ENCODE data around the gene CDKN1C. TPM values are rescaled to one million over a fixed set of nuclear protein-coding genes. Genes with fewer than 3 reads are reported as not detected.

CDKN1C gene
- total and polyA plus RNA-seq, 2 experiments from 2014 or later: 0.38 to 0.43 TPM

DNA sequence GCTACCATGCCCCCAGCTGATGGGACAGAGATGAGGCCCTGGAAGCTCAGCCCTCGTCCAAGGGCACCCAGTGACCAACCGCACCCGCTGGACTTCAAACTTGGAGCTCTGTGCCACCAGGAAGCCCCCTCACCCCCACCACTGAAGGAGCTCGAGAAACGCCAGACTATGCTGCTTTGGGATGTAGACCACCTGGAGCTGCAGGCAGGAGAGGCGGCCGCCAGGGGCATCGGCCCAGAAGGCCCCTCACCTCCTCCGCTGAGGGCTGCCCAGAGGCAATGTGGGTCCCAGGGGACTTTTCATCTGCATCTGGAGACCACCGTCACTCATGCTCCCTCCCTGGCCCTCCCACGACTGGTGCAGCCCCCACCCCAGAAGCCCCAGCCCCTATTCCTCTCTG, 28.3 kb downstream of the CDKN1C start:
- Histone ChIP-seq H3K27me3 (replicated peaks; ENCODE audit: insufficient read depth) (peaks cover 5% of the 10 kb centered on the region; the same call in 1 of the 2 replicates), H3K36me3 (ENCODE audit: low read depth) (no peaks in the 10 kb centered on the region), H3K4me3 (no peak overlapping the region), H3K9me3 (ENCODE audit: low read depth) (no peaks in the 10 kb centered on the region), H3F3A (ENCODE audit: insufficient read depth) (no peaks in the 10 kb centered on the region), H3K4me1 (ENCODE audit: insufficient read depth) (no peaks in the 10 kb centered on the region), H3K9me2 (ENCODE audit: insufficient read depth) (no peaks in the 10 kb centered on the region), H3K79me2 (ENCODE audit: insufficient read depth) (no peaks in the 10 kb centered on the region), H2AFZ (no peak overlapping the region), H3K4me2 (ENCODE audit: unreplicated experiment) (no peak overlapping the region), H4K20me1 (ENCODE audit: insufficient read depth) (no peaks in the 10 kb centered on the region), H3K9ac (no peak overlapping the region), H3K27ac (no peak overlapping the region)
- no peak for DNase-seq
- 64 to 68% methylated on average over 9 to 11 of the region's 11 CpGs for whole genome bisulfite sequencing, 2 experiments (ENCODE audit: low coverage in 1 of 2, low lambda C conversion rate in 2 of 2, missing lambda C conversion rate in 2 of 2)
- in situ Hi-C loops (cut with MboI): no loop called here
- TF ChIP-seq EZH2phosphoT487 (IDR thresholded peaks at IDR 0.05; ENCODE audit: insufficient read depth, low read depth) (no peak), EZH2 (IDR thresholded peaks at IDR 0.05; ENCODE audit: insufficient read depth, poor library complexity, severe bottlenecking) (no peak)

GRCh38 chr11:2855162-2855561, 30.4 kb downstream of the CDKN1C start:
- in situ Hi-C loops (cut with MboI): no loop called here
- H3K79me2 ChIP-seq (ENCODE audit: insufficient read depth): no peaks in the 10 kb centered on the region
- no peaks in the 10 kb centered on the region for H3K9me3 ChIP-seq (ENCODE audit: low read depth)
- no peak overlapping the region for H3K9ac ChIP-seq
- peaks cover 5% of the 10 kb centered on the region; the same call in 1 of the 2 replicates for H3K27me3 ChIP-seq (replicated peaks; ENCODE audit: insufficient read depth)
- no peak overlapping the region for H3K4me3 ChIP-seq
- no peaks in the 10 kb centered on the region for H3K36me3 ChIP-seq (ENCODE audit: low read depth)
- WGBS, 2 experiments (ENCODE audit: low coverage in 1 of 2, low lambda C conversion rate in 2 of 2, missing lambda C conversion rate in 2 of 2): 60 to 70% methylated on average over 8 of the region's 8 CpGs
- H2AFZ ChIP-seq: no peak overlapping the region
- no peaks in the 10 kb centered on the region for H4K20me1 ChIP-seq (ENCODE audit: insufficient read depth)
- H3F3A ChIP-seq (ENCODE audit: insufficient read depth): no peaks in the 10 kb centered on the region
- no peaks in the 10 kb centered on the region for H3K4me1 ChIP-seq (ENCODE audit: insufficient read depth)
- no peak overlapping the region for H3K4me2 ChIP-seq (ENCODE audit: unreplicated experiment)
- TF ChIP-seq EZH2 (IDR thresholded peaks at IDR 0.05; ENCODE audit: insufficient read depth, poor library complexity, severe bottlenecking) (no peak), EZH2phosphoT487 (IDR thresholded peaks at IDR 0.05; ENCODE audit: insufficient read depth, low read depth) (no peak)
- no peak for DNase-seq
- no peak overlapping the region for H3K27ac ChIP-seq
- no peaks in the 10 kb centered on the region for H3K9me2 ChIP-seq (ENCODE audit: insufficient read depth)

DNA sequence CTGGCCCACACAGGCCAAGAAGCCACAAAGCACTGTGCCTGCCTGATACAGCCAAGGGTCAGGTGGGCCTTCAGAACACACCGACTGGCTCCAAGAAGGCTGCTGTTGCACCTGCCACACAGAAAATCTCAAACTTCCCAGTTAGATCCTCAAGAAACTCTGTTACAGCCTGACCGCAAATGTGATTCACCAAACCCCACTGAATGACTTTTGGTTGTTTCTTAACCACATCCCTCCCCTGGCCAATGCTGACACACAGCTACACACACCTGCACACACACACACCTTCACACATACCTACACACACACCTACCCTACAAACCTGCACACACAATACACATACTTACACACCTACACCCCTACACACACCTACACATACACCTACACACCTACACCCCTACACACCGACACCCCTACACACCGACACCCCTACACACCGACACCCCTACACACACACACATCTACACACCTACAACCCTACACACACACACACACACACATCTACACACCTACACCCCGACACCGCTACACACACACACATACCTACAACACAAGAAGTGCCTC, 31.5 kb downstream of the CDKN1C start:
- Histone ChIP-seq H3K9ac (no peak overlapping the region), H3K9me3 (ENCODE audit: low read depth) (no peaks in the 10 kb centered on the region), H3K27ac (no peak overlapping the region), H3F3A (ENCODE audit: insufficient read depth) (no peaks in the 10 kb centered on the region), H3K27me3 (replicated peaks; ENCODE audit: insufficient read depth) (peaks cover 5% of the 10 kb centered on the region; the same call in 1 of the 2 replicates), H4K20me1 (ENCODE audit: insufficient read depth) (no peaks in the 10 kb centered on the region), H3K79me2 (ENCODE audit: insufficient read depth) (no peaks in the 10 kb centered on the region), H3K4me3 (no peak overlapping the region), H3K9me2 (ENCODE audit: insufficient read depth) (no peaks in the 10 kb centered on the region), H3K4me2 (ENCODE audit: unreplicated experiment) (no peak overlapping the region), H3K4me1 (ENCODE audit: insufficient read depth) (no peaks in the 10 kb centered on the region), H3K36me3 (ENCODE audit: low read depth) (no peaks in the 10 kb centered on the region), H2AFZ (no peak overlapping the region)
- in situ Hi-C loops (cut with MboI): no loop called here
- 88 to 92% methylated on average over 7 of the region's 7 CpGs for WGBS, 2 experiments (ENCODE audit: low coverage in 1 of 2, low lambda C conversion rate in 2 of 2, missing lambda C conversion rate in 2 of 2)
- DNase-seq: no peak
- TF ChIP-seq EZH2 (IDR thresholded peaks at IDR 0.05; ENCODE audit: insufficient read depth, poor library complexity, severe bottlenecking) (no peak), EZH2phosphoT487 (IDR thresholded peaks at IDR 0.05; ENCODE audit: insufficient read depth, low read depth) (no peak)

GRCh38 chr11:2853401-2853800, 32.2 kb downstream of the CDKN1C start:
- Histone ChIP-seq H3K4me2 (ENCODE audit: unreplicated experiment) (no peak overlapping the region), H3F3A (ENCODE audit: insufficient read depth) (no peaks in the 10 kb centered on the region), H3K4me3 (no peak overlapping the region), H4K20me1 (ENCODE audit: insufficient read depth) (no peaks in the 10 kb centered on the region), H3K9ac (no peak overlapping the region), H3K4me1 (ENCODE audit: insufficient read depth) (no peaks in the 10 kb centered on the region), H3K9me3 (ENCODE audit: low read depth) (no peaks in the 10 kb centered on the region), H3K36me3 (ENCODE audit: low read depth) (no peaks in the 10 kb centered on the region), H3K9me2 (ENCODE audit: insufficient read depth) (no peaks in the 10 kb centered on the region), H3K27me3 (replicated peaks; ENCODE audit: insufficient read depth) (peaks cover 5% of the 10 kb centered on the region; the same call in 1 of the 2 replicates), H2AFZ (no peak overlapping the region), H3K79me2 (ENCODE audit: insufficient read depth) (no peaks in the 10 kb centered on the region), H3K27ac (no peak overlapping the region)
- TF ChIP-seq EZH2 (IDR thresholded peaks at IDR 0.05; ENCODE audit: insufficient read depth, poor library complexity, severe bottlenecking): no peak
- TF ChIP-seq EZH2phosphoT487 (IDR thresholded peaks at IDR 0.05; ENCODE audit: insufficient read depth, low read depth): no peak
- whole genome bisulfite sequencing, 2 experiments (ENCODE audit: low coverage in 1 of 2, low lambda C conversion rate in 2 of 2, missing lambda C conversion rate in 2 of 2): 68 to 69% methylated on average over 12 of the region's 12 CpGs
- in situ Hi-C loops (cut with MboI): no loop called here
- DNase-seq: no peak

Data from GM23248 (cell line).